ENCODE measurements around the gene TSPAN9. TPM values are rescaled to one million over a fixed set of nuclear protein-coding genes. Genes with fewer than 3 reads are reported as not detected.

TSPAN9 gene
- total RNA-seq, 1 donor = 76.0 TPM

DNA sequence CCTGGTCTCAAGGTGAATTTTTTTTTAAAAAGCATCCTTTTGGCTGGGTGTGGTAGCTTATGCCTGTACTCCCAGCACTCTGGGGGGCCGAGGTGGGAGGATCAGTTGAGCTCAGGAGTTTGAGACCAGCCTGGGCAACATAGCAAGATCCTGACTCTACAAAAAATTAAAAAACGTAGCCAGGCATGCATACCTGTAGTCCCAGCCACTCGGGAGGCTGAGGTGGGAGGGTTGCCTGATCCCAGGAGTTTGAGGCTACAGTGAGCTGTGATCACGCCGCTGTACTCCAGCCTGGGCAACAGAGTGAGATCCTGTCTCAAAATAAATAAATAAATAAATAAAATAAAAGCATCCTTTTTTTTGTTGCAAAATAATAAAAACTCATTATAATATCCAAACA, 12.4 kb downstream of the TSPAN9 start:
- DNase-seq (ENCODE audit: low read depth) = no peak

DNA sequence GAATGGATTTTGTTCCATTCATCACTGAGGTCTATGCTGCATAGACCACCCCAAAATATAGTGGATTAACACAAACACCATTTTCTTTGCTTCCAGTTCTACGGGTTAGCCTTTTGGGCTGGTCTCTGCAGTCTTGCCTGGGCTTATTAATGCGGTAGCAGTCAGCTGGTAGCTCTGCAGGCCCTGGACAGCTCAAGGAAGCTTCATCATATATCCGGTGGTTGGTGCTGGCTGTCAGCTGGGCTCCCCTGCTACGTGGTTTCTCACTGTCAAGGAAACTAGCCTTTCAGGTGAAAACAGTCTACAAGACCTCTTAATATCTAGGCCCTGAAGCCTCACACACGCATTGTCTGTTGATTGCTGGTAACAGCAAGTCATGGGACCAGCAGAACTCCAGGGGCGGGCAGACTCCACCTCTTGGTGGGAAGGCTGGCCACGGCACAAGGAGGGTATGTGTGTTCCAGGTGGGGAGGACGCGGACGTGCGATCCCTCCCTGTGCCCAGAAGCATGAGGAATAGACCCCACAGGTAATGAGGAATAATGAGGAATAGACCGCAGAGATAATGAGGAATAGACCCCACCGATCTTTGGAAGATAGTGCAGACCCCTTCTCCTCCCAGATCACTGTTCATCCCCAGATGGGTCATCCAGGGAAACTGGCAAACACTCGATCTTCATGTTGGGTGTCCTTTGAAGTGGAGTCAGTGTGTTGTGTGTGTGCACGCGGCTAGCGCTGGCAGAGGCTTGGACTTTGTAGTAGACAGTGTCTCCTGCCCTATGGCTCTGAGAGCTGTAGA, 13.3 kb downstream of the TSPAN9 start:
- H3K4me3 ChIP-seq (ENCODE audit: low read depth, low read length) = no peak overlapping the region
- TF ChIP-seq, protein P1, sequence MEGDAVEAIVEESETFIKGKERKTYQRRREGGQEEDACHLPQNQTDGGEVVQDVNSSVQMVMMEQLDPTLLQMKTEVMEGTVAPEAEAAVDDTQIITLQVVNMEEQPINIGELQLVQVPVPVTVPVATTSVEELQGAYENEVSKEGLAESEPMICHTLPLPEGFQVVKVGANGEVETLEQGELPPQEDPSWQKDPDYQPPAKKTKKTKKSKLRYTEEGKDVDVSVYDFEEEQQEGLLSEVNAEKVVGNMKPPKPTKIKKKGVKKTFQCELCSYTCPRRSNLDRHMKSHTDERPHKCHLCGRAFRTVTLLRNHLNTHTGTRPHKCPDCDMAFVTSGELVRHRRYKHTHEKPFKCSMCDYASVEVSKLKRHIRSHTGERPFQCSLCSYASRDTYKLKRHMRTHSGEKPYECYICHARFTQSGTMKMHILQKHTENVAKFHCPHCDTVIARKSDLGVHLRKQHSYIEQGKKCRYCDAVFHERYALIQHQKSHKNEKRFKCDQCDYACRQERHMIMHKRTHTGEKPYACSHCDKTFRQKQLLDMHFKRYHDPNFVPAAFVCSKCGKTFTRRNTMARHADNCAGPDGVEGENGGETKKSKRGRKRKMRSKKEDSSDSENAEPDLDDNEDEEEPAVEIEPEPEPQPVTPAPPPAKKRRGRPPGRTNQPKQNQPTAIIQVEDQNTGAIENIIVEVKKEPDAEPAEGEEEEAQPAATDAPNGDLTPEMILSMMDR (IDR thresholded peaks at IDR 0.05; ENCODE audit: insufficient read depth, low read depth, low read length) = no peak
- no peak for DNase-seq (ENCODE audit: low read depth)

More for the DNA sequence above, 12.4 kb downstream of the TSPAN9 start:
- TF ChIP-seq, protein P1 (IDR thresholded peaks at IDR 0.05; ENCODE audit: insufficient read depth, low read depth, low read length) = no peak
- no peak overlapping the region for H3K4me3 ChIP-seq (ENCODE audit: low read depth, low read length)

DNA sequence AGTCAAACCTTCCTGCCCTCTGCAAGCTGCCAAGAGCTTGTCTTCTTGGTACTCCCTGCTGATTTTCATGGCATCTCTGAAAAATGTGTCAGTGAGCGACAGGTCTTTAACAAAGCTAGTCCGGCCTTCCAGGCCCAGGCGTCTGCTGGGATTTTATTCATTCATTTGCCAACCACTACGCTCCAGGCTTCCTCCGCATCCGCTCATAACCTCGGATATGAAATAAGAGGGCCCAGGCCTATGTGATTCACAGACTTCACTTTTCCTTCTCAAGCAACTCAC, 13.8 kb downstream of the TSPAN9 start:
- TF ChIP-seq, protein P1 (IDR thresholded peaks at IDR 0.05; ENCODE audit: insufficient read depth, low read depth, low read length) = no peak
- H3K4me3 ChIP-seq (ENCODE audit: low read depth, low read length) = no peak overlapping the region
- no peak for DNase-seq (ENCODE audit: low read depth)

DNA sequence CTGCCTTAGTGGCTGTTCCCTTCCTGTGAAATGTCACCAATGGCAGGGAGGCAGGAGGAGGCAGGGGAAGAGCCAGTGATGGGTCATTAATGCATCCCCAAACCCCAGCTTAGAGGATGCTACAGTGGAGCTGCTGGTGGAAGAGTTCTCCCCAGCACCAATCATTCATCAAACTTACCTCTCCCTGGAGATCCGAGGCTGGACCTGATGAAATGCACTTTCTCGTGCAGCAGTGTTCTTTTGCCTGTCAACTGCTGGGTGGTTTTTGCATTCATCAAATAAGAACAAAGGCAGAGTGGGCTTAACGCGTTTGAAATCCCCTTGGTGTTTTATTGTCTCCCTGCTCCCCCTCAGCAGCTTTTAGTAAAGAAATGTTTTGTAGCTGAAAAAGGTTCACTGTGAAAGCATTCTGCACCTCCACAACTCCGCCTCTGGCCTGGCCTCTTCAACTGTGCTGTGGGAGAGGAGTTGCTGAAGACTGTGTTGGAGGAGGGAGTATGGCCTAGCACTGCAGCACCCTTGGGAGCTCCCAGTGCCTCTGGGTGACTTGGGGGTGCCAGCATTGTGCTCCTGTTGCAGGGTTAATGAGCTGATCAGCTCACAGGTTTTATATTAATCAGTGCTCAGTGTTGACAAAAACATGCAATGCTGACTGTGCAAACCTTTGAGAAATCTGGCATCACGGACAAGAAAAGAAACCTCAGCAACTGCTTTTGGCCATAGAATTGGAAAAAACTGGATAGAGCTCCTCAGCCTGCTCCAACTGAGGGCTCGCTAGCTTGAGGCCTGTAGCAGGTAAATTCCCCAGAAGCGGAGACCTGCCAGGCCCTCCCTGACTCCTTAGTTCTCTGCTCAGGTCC, 14.4 kb downstream of the TSPAN9 start:
- TF ChIP-seq, protein P1 (IDR thresholded peaks at IDR 0.05; ENCODE audit: insufficient read depth, low read depth, low read length) = no peak
- no peak for DNase-seq (ENCODE audit: low read depth)
- no peak overlapping the region for H3K4me3 ChIP-seq (ENCODE audit: low read depth, low read length)

DNA sequence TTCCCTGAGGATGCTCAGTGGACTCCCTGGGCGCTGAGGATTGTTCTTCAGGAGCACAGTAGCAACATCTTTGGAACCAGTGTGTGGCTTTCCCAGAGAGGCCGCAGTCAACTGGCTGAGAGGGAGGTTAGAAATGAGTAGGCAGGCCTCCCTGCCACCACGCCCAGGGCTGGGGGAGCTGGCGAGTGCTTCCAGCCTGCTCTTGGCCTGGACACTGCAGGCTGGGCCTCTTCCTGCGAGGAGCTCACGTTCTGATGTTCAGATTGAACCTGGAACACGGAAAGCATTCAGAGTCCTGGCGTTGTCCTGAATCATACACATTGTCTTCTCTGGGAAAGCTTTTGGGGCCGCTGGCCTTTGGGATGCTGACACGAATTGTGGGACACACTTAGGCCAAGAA, 15.6 kb downstream of the TSPAN9 start:
- no peak for DNase-seq (ENCODE audit: low read depth)
- TF ChIP-seq, protein P1 (IDR thresholded peaks at IDR 0.05; ENCODE audit: insufficient read depth, low read depth, low read length) = no peak
- no peak overlapping the region for H3K4me3 ChIP-seq (ENCODE audit: low read depth, low read length)

DNA sequence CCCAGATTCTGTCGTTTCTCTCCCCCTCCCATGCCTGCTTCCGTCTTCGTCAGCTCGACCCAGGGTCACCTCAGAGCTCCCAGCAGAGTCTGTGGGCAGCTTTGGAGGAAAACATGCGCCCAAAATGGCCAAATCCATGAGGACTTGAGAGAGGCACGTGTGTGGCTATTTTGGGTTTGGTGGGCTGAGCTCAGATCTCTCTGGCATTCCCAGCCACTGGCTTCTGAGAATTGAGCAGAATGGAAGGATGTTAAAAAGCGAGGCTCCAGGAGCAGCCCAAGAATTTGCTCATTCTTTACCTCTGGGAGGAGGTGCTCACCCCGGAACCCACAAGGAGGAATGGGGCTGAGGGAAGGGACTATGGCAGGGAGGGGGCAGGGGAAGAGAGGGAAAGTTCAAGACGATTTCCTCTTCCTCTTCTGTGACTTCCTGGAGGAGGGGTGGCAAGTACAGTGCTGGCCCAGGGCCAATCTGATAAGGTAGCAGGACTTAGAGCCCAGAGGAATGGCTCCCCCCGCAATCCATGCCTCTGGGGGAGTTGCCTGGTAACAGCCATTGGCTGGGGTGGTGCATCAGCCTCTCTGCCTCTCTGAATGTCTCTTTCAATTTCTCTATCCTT, 20.1 kb downstream of the TSPAN9 start:
- peak; percentile 92 for DNase-seq (ENCODE audit: low read depth)
- TF ChIP-seq, protein P1 (IDR thresholded peaks at IDR 0.05; ENCODE audit: insufficient read depth, low read depth, low read length) = no peak
- peak overlapping the region; percentile 7 for H3K4me3 ChIP-seq (ENCODE audit: low read depth, low read length)

Data from fibroblast of villous mesenchyme (primary cell).